Right lobe of liver (tissue), 6 donors: ENCODE data around the gene SEC63. TPM values are rescaled to one million over a fixed set of nuclear protein-coding genes. Genes with fewer than 3 reads are reported as not detected.

Source experiments
- ATAC-seq, 4 donors: fragments of 200-7000 bp; cut with Tn5 transposase; one replicate each; pipeline ENCODE4 v1.9.1; 2020; ENCODE audit warnings: mild to moderate bottlenecking in 4 of 4, moderate library complexity in 4 of 4
- DNase-seq, 3 donors: peaks; one replicate each; pipeline ENCODE4 v3.0.0-alpha.2; 2020
- H3K27ac ChIP-seq, 3 donors: fragments of 200-600 bp; one replicate each; pipeline ENCODE4 v1.8.0; 2022
- H3K27me3 ChIP-seq, 2 donors: fragments of 200-600 bp; one replicate each; pipeline ENCODE4 v1.8.0; 2022
- H3K36me3 ChIP-seq, 4 donors: fragments of 200-600 bp; sonication (generic) in 1 of 4; one replicate each; pipeline versions ENCODE4 v1.5.1 to v1.8.0; 2017 to 2022; ENCODE audit warnings: control low read depth in 1 of 4
- H3K4me1 ChIP-seq, 4 donors: fragments of 200-600 bp; sonication (generic) in 1 of 4; one replicate each; pipeline versions ENCODE4 v1.5.1 to v1.8.0; 2017 to 2022; ENCODE audit warnings: control low read depth in 1 of 4
- H3K4me3 ChIP-seq, 3 donors: fragments of 200-600 bp; one replicate each; pipeline ENCODE4 v1.8.0; 2022
- H3K9me3 ChIP-seq, 4 donors: fragments of 200-600 bp; sonication (generic) in 1 of 4; one replicate each; pipeline versions ENCODE4 v1.5.1 to v1.8.0; 2017 to 2022; ENCODE audit warnings: control low read depth in 1 of 4
- CTCF ChIP-seq, 4 donors: fragments of 200-600 bp in 3 of 4; fragments of 450-650 bp in 1 of 4; IDR thresholded peaks; one replicate each; pipeline versions ENCODE4 v1.5.1 to v1.8.0; 2016 to 2022; ENCODE audit warnings: antibody characterized with exemption in 4 of 4, mild to moderate bottlenecking in 2 of 4
- POLR2A ChIP-seq: fragments of 450-650 bp; IDR thresholded peaks from one replicate; pipeline ENCODE4 v1.6.1; 2017; ENCODE audit warnings: antibody characterized with exemption, mild to moderate bottlenecking
- WGBS: methylation state at CpG from one replicate; pipeline ENCODE4 v1.1.6; 2018; ENCODE audit warnings: low coverage, low lambda C conversion rate; ENCODE audit not compliant: insufficient coverage; ENCODE audit errors: missing lambda C conversion rate; 5-methylcytosine and 5-hydroxymethylcytosine counted together
- intact Hi-C, 2 donors: fragments of 100-400 bp; cut with DNase I; formaldehyde crosslinking; loops; one replicate each; pipeline versions ENCODE4 v1.11.2 to v1.14.1; 2022
- long read RNA-seq: library from polyadenylated mRNA; unstranded; transcript quantifications from one replicate; pipeline ENCODE4 v2.0.0, GENCODE V29; 2019
- total RNA-seq, 6 experiments: library from RNA; depleted of rRNA in 2 of 6; stranded (reverse); fragments of >200 nt in 2 of 6; fragmentation: NEBNext Ultra II Directional in 3 of 6; extraction: Animal tissue kit (Norgen Biotek cat#: 25700) in 3 of 6; gene quantifications; one replicate each; pipeline versions ENCODE4 v1.1.0 to v1.2.4, GENCODE V29; 2016 to 2023
- donor health status: DM: no; HTN: yes; CAD: no.
- donor health status: DM: no; HTN: no; CAD: no.
- donor health status: DM: no; HTN: no; CAD: no.
- donor health status: DM: no; HTN: yes; CAD: no.
- donor health status: DM: no; HTN: yes; CAD: no.

The SEC63 gene
- total RNA-seq: 10 to 100 TPM; 22.7 to 81.9 (median 66.8) TPM
- long read RNA-seq, partial matches to known transcripts: 10 of 11 reads
- long read RNA-seq, other reads (novel, unspliced or antisense): 1 of 11 reads

- WGBS: 0% methylated on average over 12 of the region's 69 CpGs
- intact Hi-C loops: no loop called here
- Histone ChIP-seq H3K27ac (peak within 1 kb of the TSS; percentile 70 to 93 (median 92)), H3K4me3 (peak within 1 kb of the TSS; percentile 65 to 94 (median 66)), H3K4me1 (peaks cover 0 to 24% (median 6%) of the 10 kb centered on the region in 4 donors), H3K9me3 (no peaks in the 10 kb centered on the region), H3K27me3 (no peaks in the 10 kb centered on the region), H3K36me3 (no peaks in the 10 kb centered on the region)
- DNase-seq (peak; percentile 99), ATAC-seq (peak; percentile 97 to 99 (median 98))
- TF ChIP-seq POLR2A (peak; percentile 96), CTCF (IDR thresholded peaks at IDR 0.05) (no peak)
Observed at GRCh38 chr6:107957909-107958688, at the start of gene SEC63. Gene SEC63 (minus strand): TSS chr6:107958208. CDS start chr6:107958009, 199 bp downstream.

- no peaks in the 10 kb centered on the region for H3K4me1 ChIP-seq
- no peak for TF ChIP-seq POLR2A
- TF ChIP-seq CTCF (IDR thresholded peaks at IDR 0.05): no peak
- H3K9me3 ChIP-seq: no peaks in the 10 kb centered on the region
- ATAC-seq (no peak), DNase-seq (no peak)
- H3K27me3 ChIP-seq: no peaks in the 10 kb centered on the region
- no peak overlapping the region for H3K4me3 ChIP-seq
- H3K27ac ChIP-seq: no peak overlapping the region
- intact Hi-C loops: no loop called here
- no peaks in the 10 kb centered on the region for H3K36me3 ChIP-seq
- 67% methylated on average over 3 of the region's 3 CpGs for WGBS
Observed at GRCh38 chr6:108005961-108006360, 48.0 kb upstream of the SEC63 start.

DNA sequence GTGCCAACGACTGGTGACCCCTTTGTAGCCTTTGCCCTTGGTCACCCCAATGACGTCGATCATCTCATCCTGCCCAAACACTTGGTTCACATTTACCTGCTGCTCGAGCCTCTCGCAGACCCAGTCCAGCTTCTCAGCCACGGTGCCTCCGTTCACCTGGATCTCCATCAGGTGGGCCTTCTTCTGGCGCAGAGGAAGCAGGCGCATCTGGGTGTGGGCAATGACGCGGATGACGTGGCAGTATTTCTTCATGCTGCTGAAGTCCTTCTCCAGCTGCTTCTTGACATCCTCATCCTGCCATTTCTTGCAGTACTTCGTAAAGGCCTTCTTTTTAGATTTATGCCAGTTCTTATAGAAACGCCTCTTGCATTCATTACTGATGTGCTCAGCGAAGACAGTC lies 46.9 kb upstream of the SEC63 start:
- ATAC-seq: no peak
- H3K27ac ChIP-seq: no peak overlapping the region
- no peak for TF ChIP-seq CTCF (IDR thresholded peaks at IDR 0.05)
- TF ChIP-seq POLR2A: no peak
- intact Hi-C loops: no loop called here
- no peaks in the 10 kb centered on the region for H3K9me3 ChIP-seq
- H3K36me3 ChIP-seq: no peaks in the 10 kb centered on the region
- no peak overlapping the region for H3K4me3 ChIP-seq
- no peaks in the 10 kb centered on the region for H3K4me1 ChIP-seq
- H3K27me3 ChIP-seq: no peaks in the 10 kb centered on the region
- WGBS: 92% methylated on average over 10 of the region's 15 CpGs
- DNase-seq: no peak

DNA sequence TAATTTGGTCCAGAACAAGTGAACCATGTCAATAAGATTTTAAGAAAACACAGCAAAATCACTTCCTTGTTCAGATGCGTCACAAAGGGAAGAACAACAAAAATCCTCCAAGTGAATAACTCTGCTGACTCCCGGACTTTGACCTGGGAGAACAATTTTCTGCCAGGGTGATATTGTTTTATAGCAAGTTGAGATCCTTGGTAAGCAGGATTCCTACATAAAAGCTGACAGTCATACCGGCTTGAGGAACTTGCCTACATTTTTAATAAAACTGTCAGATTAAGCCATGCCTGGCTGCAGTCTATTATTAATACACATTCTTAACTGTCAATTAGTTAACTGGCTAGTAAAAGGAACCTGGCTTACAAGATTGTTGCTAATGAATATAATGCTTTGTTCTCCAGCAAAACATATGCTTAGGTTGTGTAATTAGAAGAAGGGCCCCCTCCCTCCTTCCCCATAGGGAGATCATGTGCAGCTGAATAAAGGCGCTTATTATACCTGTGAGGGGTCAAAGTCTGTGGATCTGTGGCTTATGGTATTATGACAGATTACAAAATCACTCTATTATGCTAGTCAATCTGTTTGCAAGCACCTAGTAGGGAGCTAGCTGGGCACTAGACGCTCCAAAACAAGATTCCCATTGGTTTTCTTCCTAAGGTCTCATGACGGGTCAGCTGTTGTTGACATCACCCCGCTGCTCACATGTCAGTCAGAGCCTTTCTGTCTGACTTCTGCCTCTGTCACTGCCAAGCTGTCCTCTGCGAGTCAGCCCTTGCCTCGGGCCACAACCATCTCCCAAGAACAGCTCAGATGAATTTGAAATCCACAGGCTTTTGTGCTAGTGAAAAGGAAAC lies 44.6 kb upstream of the SEC63 start:
- ATAC-seq: peak; percentile 40 to 75 (median 54)
- Histone ChIP-seq H3K4me3 (no peak overlapping the region), H3K4me1 (no peaks in the 10 kb centered on the region), H3K27me3 (no peaks in the 10 kb centered on the region), H3K27ac (peak overlapping the region in 1 of 3 donors; percentile 3), H3K9me3 (no peaks in the 10 kb centered on the region), H3K36me3 (no peaks in the 10 kb centered on the region)
- TF ChIP-seq CTCF (IDR thresholded peaks at IDR 0.05) (no peak), POLR2A (no peak)
- intact Hi-C loops: no loop called here
- peak in 1 of 3 donors; percentile 55 for DNase-seq
- WGBS: 45% methylated on average over 8 of the region's 9 CpGs
